ENCODE measurements around the gene BCR. TPM values are rescaled to one million over a fixed set of nuclear protein-coding genes. Genes with fewer than 3 reads are reported as not detected.
"Not testable (repeated sequence)": the region's sequence is repeated elsewhere in the genome, so short reads cannot be mapped to it uniquely, and the experiment has no call there.

The BCR gene
- 57.2 TPM for total RNA-seq
- long read RNA-seq, full-length matches to known transcripts = 38 of 134 reads
- long read RNA-seq, partial matches to known transcripts = 68 of 134 reads
- long read RNA-seq, other reads (novel, unspliced or antisense) = 28 of 134 reads

DNA sequence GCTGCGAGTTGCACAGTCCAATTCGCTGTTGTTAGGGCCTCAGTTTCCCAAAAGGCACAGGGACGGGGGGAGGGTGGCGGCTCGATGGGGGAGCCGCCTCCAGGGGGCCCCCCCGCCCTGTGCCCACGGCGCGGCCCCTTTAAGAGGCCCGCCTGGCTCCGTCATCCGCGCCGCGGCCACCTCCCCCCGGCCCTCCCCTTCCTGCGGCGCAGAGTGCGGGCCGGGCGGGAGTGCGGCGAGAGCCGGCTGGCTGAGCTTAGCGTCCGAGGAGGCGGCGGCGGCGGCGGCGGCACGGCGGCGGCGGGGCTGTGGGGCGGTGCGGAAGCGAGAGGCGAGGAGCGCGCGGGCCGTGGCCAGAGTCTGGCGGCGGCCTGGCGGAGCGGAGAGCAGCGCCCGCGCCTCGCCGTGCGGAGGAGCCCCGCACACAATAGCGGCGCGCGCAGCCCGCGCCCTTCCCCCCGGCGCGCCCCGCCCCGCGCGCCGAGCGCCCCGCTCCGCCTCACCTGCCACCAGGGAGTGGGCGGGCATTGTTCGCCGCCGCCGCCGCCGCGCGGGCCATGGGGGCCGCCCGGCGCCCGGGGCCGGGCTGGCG lies at the start of gene BCR:
TSS of gene BCR (plus strand) at position 209 of the 592 bp plus-strand sequence. CDS start 452 bp downstream, outside the sequence.
- DNase-seq (peak; percentile 85), ATAC-seq (peak; percentile 85 to 86)
- Histone ChIP-seq H3K27ac (peak within 1 kb of the TSS; percentile 71), H3K9me3 (peaks cover 8% of the 10 kb centered on the region), H3K4me3 (peak within 1 kb of the TSS; percentile 69), H3K27me3 (ENCODE audit: low read depth) (no peaks in the 10 kb centered on the region), H3K4me1 (peaks cover 55% of the 10 kb centered on the region), H3K36me3 (no peaks in the 10 kb centered on the region)
- intact Hi-C loops (cut with DNase I) = no loop called here
- TF ChIP-seq, protein P1, sequence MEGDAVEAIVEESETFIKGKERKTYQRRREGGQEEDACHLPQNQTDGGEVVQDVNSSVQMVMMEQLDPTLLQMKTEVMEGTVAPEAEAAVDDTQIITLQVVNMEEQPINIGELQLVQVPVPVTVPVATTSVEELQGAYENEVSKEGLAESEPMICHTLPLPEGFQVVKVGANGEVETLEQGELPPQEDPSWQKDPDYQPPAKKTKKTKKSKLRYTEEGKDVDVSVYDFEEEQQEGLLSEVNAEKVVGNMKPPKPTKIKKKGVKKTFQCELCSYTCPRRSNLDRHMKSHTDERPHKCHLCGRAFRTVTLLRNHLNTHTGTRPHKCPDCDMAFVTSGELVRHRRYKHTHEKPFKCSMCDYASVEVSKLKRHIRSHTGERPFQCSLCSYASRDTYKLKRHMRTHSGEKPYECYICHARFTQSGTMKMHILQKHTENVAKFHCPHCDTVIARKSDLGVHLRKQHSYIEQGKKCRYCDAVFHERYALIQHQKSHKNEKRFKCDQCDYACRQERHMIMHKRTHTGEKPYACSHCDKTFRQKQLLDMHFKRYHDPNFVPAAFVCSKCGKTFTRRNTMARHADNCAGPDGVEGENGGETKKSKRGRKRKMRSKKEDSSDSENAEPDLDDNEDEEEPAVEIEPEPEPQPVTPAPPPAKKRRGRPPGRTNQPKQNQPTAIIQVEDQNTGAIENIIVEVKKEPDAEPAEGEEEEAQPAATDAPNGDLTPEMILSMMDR (IDR thresholded peaks at IDR 0.05) = no peak

DNA sequence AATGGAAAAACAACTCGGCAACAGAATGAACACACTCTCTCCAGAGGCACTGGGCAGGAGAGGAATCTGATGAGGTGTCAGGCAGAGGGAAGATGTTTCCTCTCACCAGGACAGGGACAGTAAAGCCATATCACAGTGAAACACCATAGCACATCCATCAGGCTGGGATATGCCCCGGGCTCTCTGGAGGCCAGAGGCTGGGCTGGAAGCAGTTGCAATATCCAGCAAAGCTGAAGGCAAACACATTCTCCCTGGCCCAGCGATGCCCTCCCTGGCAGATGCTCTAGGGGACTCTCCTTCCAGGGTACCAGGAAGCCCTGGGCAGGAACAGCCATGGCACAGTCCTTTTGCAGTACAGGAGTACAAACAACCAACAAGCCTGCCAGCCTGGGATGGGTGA lies 49.6 kb upstream of the BCR start:
- H3K4me1 ChIP-seq = no peaks in the 10 kb centered on the region
- DNase-seq (no peak), ATAC-seq (no peak)
- no peak overlapping the region for H3K4me3 ChIP-seq
- H3K27me3 ChIP-seq (ENCODE audit: low read depth) = no peaks in the 10 kb centered on the region
- H3K36me3 ChIP-seq = no peaks in the 10 kb centered on the region
- H3K9me3 ChIP-seq = no peaks in the 10 kb centered on the region
- no peak overlapping the region for H3K27ac ChIP-seq
- TF ChIP-seq, protein P1 (IDR thresholded peaks at IDR 0.05) = no peak
- intact Hi-C loops (cut with DNase I) = no loop called here

DNA sequence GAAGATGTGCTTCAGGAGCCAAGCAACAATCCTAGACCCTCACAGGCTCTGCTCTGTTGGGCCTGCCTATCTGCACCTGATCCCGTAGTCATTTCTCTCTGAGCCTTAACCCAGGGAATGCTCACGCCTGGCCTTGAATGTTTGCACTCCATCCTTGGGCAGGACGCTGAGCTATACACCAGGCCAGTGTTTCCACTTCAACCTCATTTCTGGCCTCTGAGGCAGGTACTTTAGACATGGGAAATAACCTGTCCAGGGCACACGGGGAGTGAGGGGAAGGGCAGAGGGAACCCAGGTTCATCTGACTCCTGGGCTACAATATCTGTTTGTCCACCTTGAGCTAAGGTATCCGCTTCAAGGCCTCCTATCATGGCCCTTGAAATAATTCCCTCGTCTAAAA lies 48.4 kb upstream of the BCR start:
- Histone ChIP-seq H3K27me3 (ENCODE audit: low read depth) (no peaks in the 10 kb centered on the region), H3K4me3 (no peak overlapping the region), H3K9me3 (no peaks in the 10 kb centered on the region), H3K36me3 (no peaks in the 10 kb centered on the region), H3K27ac (no peak overlapping the region), H3K4me1 (no peaks in the 10 kb centered on the region)
- DNase-seq = no peak
- TF ChIP-seq, protein P1 (IDR thresholded peaks at IDR 0.05) = no peak
- intact Hi-C loops (cut with DNase I) = no loop called here
- ATAC-seq = peak in 1 of 2 donors; percentile 48

DNA sequence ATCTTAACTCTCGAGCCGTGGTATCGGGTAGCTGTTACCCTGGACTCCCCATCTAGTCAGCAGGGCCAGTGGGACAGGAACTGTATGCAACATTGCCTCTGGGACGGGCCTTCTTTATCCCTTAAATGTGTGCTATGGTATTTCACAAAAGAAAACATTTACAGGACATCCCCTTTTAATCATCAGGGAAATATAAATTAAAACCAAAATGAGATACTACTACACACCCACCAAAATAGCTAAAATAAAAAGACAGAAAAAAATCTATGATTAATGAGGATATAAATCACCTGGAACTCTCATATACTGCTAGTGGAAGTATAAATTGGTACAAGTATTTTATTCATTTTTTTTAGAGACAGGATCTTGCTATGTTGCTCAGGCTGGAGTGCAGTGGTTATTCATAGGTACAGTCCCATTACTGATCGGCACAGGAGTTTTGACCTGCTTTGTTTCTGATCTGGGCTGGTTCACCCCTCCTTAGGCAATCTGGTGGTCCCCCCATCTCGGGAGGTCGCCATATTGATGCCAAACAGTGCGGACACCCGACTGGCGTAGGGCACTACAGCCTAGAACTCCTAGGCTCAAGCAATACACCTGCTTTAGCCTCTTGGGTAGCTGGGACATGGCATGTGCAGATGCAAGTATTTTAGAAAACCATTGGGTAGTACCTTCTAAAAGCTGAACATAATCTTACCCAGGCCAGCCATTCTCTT lies 47.8 kb upstream of the BCR start:
- Histone ChIP-seq H3K27me3 (ENCODE audit: low read depth) (no peaks in the 10 kb centered on the region), H3K36me3 (no peaks in the 10 kb centered on the region), H3K4me3 (no peak overlapping the region), H3K27ac (no peak overlapping the region), H3K9me3 (no peaks in the 10 kb centered on the region), H3K4me1 (no peaks in the 10 kb centered on the region)
- TF ChIP-seq, protein P1 (IDR thresholded peaks at IDR 0.05) = no peak
- intact Hi-C loops (cut with DNase I) = no loop called here
- DNase-seq = no peak
- ATAC-seq = no peak

DNA sequence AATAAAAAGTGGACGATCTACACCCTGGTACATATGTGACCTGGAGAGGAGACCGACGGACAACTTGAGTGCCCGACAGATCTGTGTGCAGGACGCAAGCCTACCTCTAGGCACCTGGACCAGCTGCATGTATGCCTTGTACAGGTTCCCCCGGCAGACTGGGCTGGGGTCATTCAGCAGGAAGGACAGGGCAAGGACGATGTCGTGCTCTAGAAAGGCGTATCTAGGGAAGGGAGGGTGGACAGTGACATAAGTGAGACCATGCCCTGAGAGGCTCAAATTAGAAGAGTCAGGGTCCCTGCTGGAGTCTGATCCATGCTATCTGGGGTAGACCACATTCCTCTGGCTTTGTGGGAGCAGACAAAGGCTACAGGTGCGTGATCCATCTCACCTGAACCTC lies 46.4 kb upstream of the BCR start:
- H3K36me3 ChIP-seq = no peaks in the 10 kb centered on the region
- H3K4me1 ChIP-seq = peaks cover 3% of the 10 kb centered on the region
- no peaks in the 10 kb centered on the region for H3K27me3 ChIP-seq (ENCODE audit: low read depth)
- no peak overlapping the region for H3K27ac ChIP-seq
- intact Hi-C loops (cut with DNase I) = no loop called here
- TF ChIP-seq, protein P1 (IDR thresholded peaks at IDR 0.05) = no peak
- H3K9me3 ChIP-seq = no peaks in the 10 kb centered on the region
- DNase-seq (no peak), ATAC-seq (no peak)
- H3K4me3 ChIP-seq = no peak overlapping the region

DNA sequence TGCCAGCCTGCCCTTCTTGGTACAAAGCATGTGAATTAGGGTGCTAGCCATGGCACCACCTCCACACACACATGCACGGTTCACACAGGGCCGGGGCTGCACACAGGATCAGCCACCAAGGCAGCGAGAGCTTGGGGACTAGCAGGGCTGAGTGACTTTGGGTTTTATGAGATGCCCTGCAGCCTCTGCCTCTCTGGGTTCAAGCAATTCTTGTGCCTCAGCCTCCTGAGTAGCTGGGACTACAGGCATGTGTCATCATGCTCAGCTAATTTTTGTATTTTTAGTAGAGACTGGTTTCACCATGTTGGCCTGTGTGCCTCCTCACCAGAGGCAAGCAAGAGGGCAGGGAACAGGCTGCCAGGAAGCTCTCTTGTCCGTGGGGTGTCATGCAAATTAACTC lies 43.3 kb upstream of the BCR start:
- H3K36me3 ChIP-seq; intact Hi-C loops (cut with DNase I); DNase-seq; H3K4me3 ChIP-seq; H3K27me3 ChIP-seq (ENCODE audit: low read depth); H3K4me1 ChIP-seq; ATAC-seq; H3K9me3 ChIP-seq: not testable (repeated sequence)
- H3K27ac ChIP-seq = peak overlapping the region; percentile 49
